ENCODE measurements around the gene SPTLC3. TPM values are rescaled to one million over a fixed set of nuclear protein-coding genes. Genes with fewer than 3 reads are reported as not detected.
"Not testable (repeated sequence)": the region's sequence is repeated elsewhere in the genome, so short reads cannot be mapped to it uniquely, and the experiment has no call there.

The SPTLC3 gene
- total and polyA plus RNA-seq, 4 donors: 3.0 to 23.2 (median 11.9) TPM

DNA sequence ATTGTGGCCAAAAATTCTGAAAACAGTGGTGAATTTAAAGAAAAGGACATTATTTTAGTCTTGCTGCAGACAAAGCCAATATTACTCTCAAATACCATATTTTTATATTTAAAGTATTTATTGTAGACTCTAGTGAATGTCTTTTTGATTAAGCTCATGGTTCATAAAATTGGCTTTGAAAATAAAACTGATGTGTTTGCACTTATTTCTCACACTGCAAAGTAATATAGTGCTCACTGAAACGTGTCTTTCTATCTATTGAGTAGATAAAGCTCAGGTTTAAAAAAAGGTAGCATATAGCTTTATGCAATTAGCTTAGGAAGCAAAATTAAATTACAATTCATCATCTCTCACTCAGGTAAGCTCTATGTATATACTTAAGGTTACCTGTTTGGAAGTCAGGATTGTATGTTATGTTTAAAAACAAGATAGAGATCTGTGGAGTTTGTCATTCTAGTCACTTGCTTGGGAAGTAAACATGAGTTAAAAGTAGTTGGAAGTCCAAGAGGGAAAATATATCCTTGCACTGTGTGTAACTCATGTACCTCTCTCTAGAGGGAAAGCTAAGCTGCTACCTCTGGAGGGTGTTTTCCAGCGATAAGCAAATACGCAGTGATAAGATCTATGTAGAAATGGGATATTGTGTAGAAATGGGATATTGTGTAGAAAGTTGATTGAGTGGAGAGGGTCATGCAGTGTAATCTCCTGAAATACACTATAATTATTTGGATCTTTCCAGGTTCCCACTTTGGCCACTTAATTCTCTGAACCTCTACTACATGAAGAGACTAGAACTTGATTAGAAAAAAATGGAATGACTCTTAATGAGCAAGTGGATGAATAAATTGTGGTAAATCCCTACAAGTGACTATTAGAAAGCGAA, 29.9 kb upstream of the SPTLC3 start:
- DNase-seq (no peak), ATAC-seq (ENCODE audit: insufficient read depth, low FRiP score) (no peak)
- Histone ChIP-seq H3K4me3 (no peak overlapping the region), H3K4me1 (ENCODE audit: control insufficient read depth in 5 of 5, insufficient read depth in 5 of 5, low read length in 5 of 5) (peaks cover 0 to 7% (median 0%) of the 10 kb centered on the region in 5 donors), H3K27ac (ENCODE audit: low read depth in 1 of 2, low read length in 1 of 2) (no peak overlapping the region), H3K9me3 (ENCODE audit: control insufficient read depth in 4 of 4, insufficient read depth in 3 of 4, low read length in 3 of 4) (no peaks in the 10 kb centered on the region), H3K27me3 (ENCODE audit: control insufficient read depth in 3 of 3, insufficient read depth in 3 of 3, low read length in 2 of 3) (no peaks in the 10 kb centered on the region), H3K9ac (ENCODE audit: insufficient read depth in 1 of 2, low read length in 2 of 2) (no peak overlapping the region), H3K36me3 (ENCODE audit: control insufficient read depth in 4 of 4, insufficient read depth in 4 of 4, low read length in 4 of 4) (no peaks in the 10 kb centered on the region)
- TF ChIP-seq CTCF (IDR thresholded peaks at IDR 0.05; ENCODE audit: control extremely low read depth, extremely low read depth): no peak
- 72 to 87% methylated on average over 4 of the region's 4 CpGs for WGBS, 2 donors

DNA sequence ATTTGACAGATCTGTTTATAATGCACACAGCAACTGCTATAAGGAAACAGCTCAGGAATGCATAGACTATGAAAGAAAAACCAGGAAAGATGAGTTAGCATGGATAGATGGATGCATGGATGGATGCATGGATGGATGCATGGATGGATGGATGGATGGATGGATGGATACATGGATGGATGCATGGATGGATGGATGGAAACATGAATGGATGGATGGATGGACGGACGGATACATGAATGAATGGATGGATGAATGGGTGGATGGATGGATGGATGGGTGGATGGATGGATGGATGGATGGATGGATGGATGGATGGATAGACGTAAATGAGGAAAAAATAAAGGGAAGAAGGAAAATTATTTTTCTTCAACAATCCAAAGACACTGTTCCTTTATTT, 29.1 kb upstream of the SPTLC3 start:
- H3K9ac ChIP-seq (ENCODE audit: insufficient read depth in 1 of 2, low read length in 2 of 2); H3K4me3 ChIP-seq; H3K36me3 ChIP-seq (ENCODE audit: control insufficient read depth in 4 of 4, insufficient read depth in 4 of 4, low read length in 4 of 4); H3K9me3 ChIP-seq (ENCODE audit: control insufficient read depth in 4 of 4, insufficient read depth in 3 of 4, low read length in 3 of 4); DNase-seq; H3K27me3 ChIP-seq (ENCODE audit: control insufficient read depth in 3 of 3, insufficient read depth in 3 of 3, low read length in 2 of 3); H3K27ac ChIP-seq (ENCODE audit: low read depth in 1 of 2, low read length in 1 of 2); ATAC-seq (ENCODE audit: insufficient read depth, low FRiP score); H3K4me1 ChIP-seq (ENCODE audit: control insufficient read depth in 5 of 5, insufficient read depth in 5 of 5, low read length in 5 of 5): not testable (repeated sequence)
- WGBS, 2 donors: 91 to 98% methylated on average over 3 of the region's 3 CpGs

DNA sequence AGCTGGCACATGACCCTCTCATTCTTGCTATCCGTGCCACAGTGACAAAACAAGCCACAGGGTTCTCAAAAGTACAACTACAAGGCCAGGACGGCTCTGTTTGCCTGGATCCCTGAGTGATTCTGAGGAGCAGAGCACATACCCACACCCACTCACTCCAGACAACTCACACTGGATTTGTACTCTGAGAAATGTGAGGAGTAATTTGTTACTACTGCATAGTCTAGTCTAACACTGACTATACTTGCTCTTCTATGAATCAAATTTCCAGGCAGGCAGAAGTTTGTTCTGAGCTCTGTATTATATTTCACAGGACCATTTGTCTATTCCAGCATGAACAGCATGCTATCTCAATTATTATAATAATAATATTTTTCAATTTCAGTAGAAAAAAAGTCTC, 26.7 kb upstream of the SPTLC3 start:
- WGBS, 2 donors: 86 to 91% methylated on average over 2 of the region's 2 CpGs
- Histone ChIP-seq H3K27ac (ENCODE audit: low read depth in 1 of 2, low read length in 1 of 2) (no peak overlapping the region), H3K9ac (ENCODE audit: insufficient read depth in 1 of 2, low read length in 2 of 2) (no peak overlapping the region), H3K36me3 (ENCODE audit: control insufficient read depth in 4 of 4, insufficient read depth in 4 of 4, low read length in 4 of 4) (no peaks in the 10 kb centered on the region), H3K4me3 (no peak overlapping the region), H3K9me3 (ENCODE audit: control insufficient read depth in 4 of 4, insufficient read depth in 3 of 4, low read length in 3 of 4) (no peaks in the 10 kb centered on the region), H3K27me3 (ENCODE audit: control insufficient read depth in 3 of 3, insufficient read depth in 3 of 3, low read length in 2 of 3) (no peaks in the 10 kb centered on the region), H3K4me1 (ENCODE audit: control insufficient read depth in 5 of 5, insufficient read depth in 5 of 5, low read length in 5 of 5) (peaks cover 0 to 6% (median 0%) of the 10 kb centered on the region in 5 donors)
- no peak for TF ChIP-seq CTCF (IDR thresholded peaks at IDR 0.05; ENCODE audit: control extremely low read depth, extremely low read depth)
- DNase-seq (no peak), ATAC-seq (ENCODE audit: insufficient read depth, low FRiP score) (no peak)

DNA sequence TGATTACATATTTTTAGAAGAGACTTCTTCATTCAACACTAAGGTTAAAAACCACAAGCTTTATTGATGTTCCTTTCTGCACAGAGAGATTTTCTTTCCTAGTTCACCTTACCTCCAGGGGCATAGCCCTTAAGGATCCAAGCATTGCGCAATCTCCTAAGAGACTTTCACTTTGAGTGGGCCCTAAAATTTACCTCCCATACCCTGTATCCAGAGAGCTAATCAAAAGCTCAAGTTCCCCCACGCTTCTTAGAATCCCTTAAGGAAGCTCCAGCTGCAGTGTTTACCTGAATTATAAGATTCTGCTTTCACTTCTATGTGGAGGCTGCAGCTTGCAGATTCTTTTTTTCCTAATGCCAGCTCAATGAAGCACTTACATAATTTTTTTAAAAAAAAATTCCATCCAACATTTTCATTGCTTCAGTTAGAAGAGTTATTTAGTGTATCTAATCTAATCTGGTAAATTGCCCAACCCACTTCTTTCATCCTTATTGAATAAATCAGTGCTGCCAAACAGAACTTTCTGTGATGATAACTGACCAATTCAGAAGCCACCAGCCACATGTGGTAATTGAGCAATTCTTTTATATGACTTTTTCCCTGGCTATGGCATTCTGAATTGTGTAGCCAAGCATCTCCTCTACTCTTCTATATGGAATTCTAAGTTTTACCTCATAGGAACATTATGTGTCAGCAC, 24.6 kb upstream of the SPTLC3 start:
- DNase-seq: peak in 1 of 3 donors; percentile 20
- H3K4me3 ChIP-seq: no peak overlapping the region
- no peaks in the 10 kb centered on the region for H3K4me1 ChIP-seq (ENCODE audit: control insufficient read depth in 5 of 5, insufficient read depth in 5 of 5, low read length in 5 of 5)
- no peak for ATAC-seq (ENCODE audit: insufficient read depth, low FRiP score)
- 69 to 80% methylated on average over 2 of the region's 2 CpGs for WGBS, 2 donors
- no peak for TF ChIP-seq CTCF (IDR thresholded peaks at IDR 0.05; ENCODE audit: control extremely low read depth, extremely low read depth)
- no peaks in the 10 kb centered on the region for H3K36me3 ChIP-seq (ENCODE audit: control insufficient read depth in 4 of 4, insufficient read depth in 4 of 4, low read length in 4 of 4)
- H3K27me3 ChIP-seq (ENCODE audit: control insufficient read depth in 3 of 3, insufficient read depth in 3 of 3, low read length in 2 of 3): no peaks in the 10 kb centered on the region
- no peak overlapping the region for H3K27ac ChIP-seq (ENCODE audit: low read depth in 1 of 2, low read length in 1 of 2)
- H3K9ac ChIP-seq (ENCODE audit: insufficient read depth in 1 of 2, low read length in 2 of 2): no peak overlapping the region
- no peaks in the 10 kb centered on the region for H3K9me3 ChIP-seq (ENCODE audit: control insufficient read depth in 4 of 4, insufficient read depth in 3 of 4, low read length in 3 of 4)
